GM15510 (cell line): ENCODE results near the gene PKD2L2.
A peak's percentile ranks its signal among the peaks of the same experiment; 100 is the strongest.

ENCODE experiments used
- POLR2A ChIP-seq: IDR thresholded peaks from 3 replicates; pipeline ENCODE4 v1.6.1; 2011; ENCODE audit warnings: borderline replicate concordance; ENCODE audit not compliant: insufficient read length; ENCODE audit errors: extremely low read depth

Gene PKD2L2

GRCh38 chr5:137888863-137889759 lies at the start of gene PKD2L2:
Gene PKD2L2 (plus strand): TSS chr5:137889457. CDS start chr5:137889492, 35 bp downstream.
- peak; percentile 95 for TF ChIP-seq POLR2A

GRCh38 chr5:137842296-137842695 lies 47.0 kb upstream of the PKD2L2 start:
- TF ChIP-seq POLR2A = no peak

- TF ChIP-seq POLR2A = no peak
These were observed 45.5 kb upstream of the PKD2L2 start for GRCh38 chr5:137843676-137844299.

- TF ChIP-seq POLR2A = no peak
These were observed 43.8 kb upstream of the PKD2L2 start for GRCh38 chr5:137845472-137845871.

- no peak for TF ChIP-seq POLR2A
These were observed 41.6 kb upstream of the PKD2L2 start for GRCh38 chr5:137847687-137848086.

- TF ChIP-seq POLR2A = no peak
These were observed 33.1 kb upstream of the PKD2L2 start for GRCh38 chr5:137856201-137856600.

GRCh38 chr5:137856916-137857862 lies 32.1 kb upstream of the PKD2L2 start:
- TF ChIP-seq POLR2A = no peak

GRCh38 chr5:137858223-137858916 lies 30.9 kb upstream of the PKD2L2 start:
- TF ChIP-seq POLR2A = no peak

GRCh38 chr5:137858954-137859353 lies 30.3 kb upstream of the PKD2L2 start:
- no peak for TF ChIP-seq POLR2A

- no peak for TF ChIP-seq POLR2A
These were observed 27.0 kb upstream of the PKD2L2 start for GRCh38 chr5:137862251-137862650.

- TF ChIP-seq POLR2A = no peak
These were observed 22.5 kb upstream of the PKD2L2 start for GRCh38 chr5:137866541-137867388.

GRCh38 chr5:137867664-137868063 lies 21.6 kb upstream of the PKD2L2 start, which contains the start of gene MYOT:
Gene MYOT (plus strand): TSS chr5:137867860. CDS start chr5:137870652, 2,792 bp downstream.
- no peak for TF ChIP-seq POLR2A

- TF ChIP-seq POLR2A = no peak
These were observed 18.5 kb upstream of the PKD2L2 start for GRCh38 chr5:137870647-137871339.
